GM18907 (cell line): ENCODE measurements around the gene IQGAP2.
A peak's percentile ranks its signal among the peaks of the same experiment; 100 is the strongest.

Experiments used
- ATAC-seq: cut with Tn5 transposase; IDR thresholded peaks from one replicate; pipeline ENCODE4 v1.9.1; 2021; ENCODE audit warnings: mild to moderate bottlenecking, moderate library complexity; ENCODE audit not compliant: unreplicated experiment

The IQGAP2 gene

DNA sequence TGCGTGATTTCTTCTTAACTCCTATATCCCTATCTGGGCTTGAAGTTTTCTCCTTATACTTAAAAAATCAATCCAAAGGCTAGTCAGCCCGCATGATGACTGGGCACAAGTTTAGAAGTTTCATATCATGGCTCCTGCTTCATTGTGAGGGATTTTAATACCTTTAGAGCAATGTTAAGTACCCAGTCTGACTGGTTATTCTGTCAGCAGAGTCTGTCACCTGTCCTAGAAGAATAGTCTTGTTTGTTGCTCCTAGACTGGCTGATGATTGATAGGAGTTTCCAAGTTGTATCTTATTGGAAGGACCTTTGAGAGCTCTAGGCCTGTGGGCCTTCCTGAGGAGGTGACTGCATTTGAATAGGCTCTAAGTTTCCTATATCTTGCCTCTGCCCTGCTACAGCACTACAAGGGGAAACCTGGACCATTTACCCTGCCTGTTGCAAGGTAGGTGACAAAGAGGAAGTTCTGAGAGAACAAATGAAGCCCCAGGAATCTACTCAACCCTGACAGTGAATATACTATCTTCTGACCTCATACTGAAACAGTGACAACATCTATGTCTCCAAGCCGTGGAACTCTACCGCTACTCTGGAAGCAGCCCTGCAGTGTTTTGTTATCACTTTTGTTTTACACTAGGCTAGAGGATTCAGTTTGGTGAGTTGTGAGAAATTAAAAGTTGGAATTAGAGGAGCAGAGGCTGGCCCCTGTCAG is 153.6 kb downstream of the IQGAP2 start:
- peak; percentile 90 for ATAC-seq

DNA sequence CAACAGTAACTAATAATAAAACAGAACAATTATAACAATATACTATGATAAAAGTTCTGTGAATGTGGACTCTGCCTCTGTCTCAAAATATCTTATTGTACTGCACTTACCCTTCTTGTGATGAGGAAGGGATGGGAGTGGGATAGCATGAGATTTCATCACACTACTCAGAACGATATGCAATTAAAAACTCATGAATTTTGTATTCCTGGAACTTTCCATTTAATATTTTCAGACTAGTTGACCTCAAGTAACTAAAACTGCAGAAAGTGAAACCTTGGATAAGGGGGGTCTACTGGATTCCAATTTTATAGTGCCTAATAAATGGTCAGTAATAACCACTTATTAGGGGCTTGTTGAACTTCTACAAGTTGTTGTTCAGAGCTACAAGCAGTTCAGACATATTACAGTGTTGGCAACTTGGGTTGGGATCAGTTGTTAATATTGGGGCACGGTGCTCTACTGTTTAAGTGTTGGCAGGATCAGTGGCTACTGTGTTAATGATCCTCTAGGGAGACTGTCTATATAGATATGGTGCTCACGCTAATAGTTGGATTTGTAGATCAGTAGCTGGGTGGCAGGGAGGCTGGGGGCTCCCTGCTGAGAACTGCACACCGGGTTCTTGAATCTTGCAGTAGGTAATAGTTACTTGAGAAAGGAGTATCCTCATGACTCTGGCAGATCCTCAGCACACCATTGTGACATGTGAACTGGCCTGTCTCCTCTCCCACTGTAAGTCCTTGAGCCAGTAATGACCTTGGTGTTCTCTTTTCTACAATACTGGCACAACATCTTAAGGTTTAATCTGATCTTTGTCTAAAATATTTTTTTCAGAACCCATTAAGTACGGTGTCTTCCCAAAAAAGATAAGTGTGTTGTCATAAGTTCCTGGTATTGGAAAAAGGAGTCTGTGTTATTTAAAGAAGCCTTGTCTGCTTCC is 158.1 kb downstream of the IQGAP2 start:
- no peak for ATAC-seq

DNA sequence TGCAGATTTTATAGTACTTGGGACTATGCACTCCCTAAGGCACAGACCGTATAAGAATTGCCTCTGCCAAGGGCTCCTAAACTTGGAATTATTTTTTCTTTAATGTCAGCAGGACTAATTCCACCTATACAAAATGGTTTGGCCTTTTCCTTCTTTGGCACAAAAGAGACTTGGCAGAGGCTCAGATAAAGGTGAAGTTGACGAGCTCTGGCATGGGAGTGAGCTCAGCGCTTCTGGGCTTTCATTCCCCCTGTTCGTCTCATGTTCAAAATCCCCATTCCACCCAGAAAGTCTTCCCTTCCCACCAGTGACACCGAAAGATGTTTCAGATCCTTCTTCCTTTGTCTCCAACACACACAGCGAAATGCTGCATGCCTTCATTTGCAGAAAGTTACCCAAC is 158.9 kb downstream of the IQGAP2 start:
- no peak for ATAC-seq

DNA sequence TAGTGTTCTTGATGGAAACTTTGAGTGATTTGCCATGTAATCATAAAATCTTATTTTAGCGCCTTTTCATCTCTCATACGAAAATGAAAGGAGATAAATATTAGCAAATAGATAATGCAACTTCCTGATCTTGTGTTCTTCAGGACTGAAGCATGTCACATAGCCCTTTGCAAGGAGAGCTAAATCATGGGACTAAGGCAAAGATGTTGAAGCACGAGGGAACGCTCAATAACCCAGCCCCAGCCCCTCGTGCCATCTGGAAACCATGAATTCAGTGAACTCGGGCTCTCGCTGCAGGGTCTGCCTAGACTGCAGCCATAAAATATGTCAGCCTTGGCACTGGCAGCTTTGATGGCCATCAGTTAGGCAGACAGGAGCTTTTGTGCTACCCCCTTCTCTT is 161.9 kb downstream of the IQGAP2 start:
- ATAC-seq = no peak

DNA sequence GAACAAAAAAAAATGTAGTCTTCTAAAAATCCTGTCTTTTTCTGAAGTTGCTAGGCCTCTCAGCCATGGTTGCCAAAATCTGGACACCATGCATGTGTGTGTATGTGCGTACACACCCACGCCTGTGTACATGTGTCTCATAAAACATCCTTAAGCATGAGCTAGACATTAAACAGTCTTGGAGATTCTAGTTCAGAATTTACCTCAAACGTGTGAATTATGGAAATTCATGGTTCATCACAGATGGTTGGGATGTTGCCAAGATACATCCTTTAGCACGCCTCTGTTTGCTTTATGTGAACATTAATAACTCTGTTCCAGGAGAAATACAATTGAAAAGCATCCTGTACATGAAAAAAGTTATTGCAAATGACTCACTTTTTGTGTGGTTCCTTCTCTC is 167.1 kb downstream of the IQGAP2 start:
- no peak for ATAC-seq

DNA sequence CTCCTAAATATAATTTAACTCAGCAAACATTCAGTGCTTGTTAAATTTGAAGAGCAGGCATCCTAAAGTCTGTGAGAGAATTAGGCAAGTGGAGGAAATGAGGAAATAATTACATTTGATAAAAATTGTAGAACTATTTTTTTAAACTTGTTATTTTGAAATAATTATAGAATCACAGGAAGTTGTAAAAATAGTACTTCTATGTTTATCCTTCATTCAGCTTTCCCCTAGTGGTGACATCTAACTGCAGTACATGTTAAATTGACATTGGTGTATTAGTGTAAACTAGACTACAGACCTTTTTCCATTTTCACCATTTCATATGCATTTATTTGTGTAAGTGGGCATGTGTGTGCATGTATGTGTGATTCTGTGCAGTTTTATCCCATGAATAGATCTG is 168.5 kb downstream of the IQGAP2 start:
- no peak for ATAC-seq

DNA sequence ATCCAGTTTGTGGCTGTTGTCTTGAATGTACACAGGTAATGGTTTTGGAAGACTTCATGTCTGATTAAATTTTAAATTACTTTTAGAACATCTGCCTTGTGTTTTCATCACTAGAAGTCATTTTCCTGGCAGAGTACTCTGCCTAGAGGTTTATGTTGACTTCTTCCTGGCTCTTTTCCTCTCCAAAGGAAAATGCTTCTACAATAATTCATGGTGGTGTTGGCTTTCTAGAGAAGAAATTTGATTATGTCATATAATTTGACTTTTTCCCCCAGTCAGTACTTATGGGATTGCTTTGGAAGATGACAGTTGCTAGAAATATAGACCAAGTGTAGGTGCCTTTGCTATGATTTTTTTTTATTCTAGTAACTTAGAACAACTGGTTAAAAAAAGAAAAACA is 173.4 kb downstream of the IQGAP2 start:
- ATAC-seq = no peak

DNA sequence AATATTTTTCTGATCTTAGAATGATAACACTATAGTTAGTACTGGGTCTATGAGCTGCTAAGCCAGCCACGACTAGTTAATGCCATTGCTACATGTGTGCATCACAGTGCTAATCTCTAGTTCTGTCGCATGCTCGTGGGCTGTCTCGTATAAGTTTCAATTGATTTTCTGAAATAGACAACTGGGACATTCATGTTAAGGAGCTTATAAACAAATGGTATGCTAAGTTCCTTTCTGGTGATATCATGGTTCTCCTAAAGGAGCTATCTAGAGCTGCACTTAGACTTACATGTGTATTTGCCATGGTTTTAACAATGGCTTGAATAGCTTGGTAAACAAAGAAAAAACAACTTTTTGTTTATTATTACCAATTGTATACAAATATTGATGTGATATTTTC is 173.9 kb downstream of the IQGAP2 start:
- ATAC-seq = no peak

DNA sequence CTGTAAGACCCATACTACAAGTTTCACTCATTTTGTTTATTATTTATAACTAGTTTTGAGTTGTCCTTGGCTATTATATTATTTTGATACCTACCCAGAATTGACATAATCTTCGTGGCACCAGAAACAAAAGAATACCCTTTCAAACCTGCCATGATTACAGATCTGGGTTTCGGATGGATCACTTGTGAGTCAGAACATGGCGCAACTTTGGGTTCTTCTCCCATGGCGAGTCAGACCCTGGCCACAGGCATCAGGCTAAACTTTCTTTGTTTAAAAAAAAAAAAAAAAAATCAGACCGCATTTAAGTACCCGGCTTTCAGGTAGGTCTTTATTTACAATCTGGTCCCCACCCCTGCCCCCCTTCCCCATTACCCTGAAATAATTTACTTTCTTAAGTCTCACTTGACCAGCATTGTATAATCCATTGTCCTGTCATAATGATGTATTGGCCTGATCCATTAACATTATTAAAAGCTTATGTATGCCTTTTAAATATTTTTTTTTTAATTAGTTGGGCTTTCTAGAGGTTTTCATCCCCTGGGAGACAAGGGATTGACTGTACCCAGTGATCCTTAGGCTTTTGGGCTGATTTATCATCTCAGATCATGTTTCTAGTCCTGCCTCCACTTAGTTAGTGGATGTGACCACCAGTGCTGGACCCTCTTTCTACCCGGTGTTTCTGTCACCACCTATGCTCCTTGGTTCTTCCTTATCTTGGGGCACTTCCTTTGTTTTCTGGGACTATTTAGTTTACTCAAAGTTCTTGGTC is 176.3 kb downstream of the IQGAP2 start:
- no peak for ATAC-seq

DNA sequence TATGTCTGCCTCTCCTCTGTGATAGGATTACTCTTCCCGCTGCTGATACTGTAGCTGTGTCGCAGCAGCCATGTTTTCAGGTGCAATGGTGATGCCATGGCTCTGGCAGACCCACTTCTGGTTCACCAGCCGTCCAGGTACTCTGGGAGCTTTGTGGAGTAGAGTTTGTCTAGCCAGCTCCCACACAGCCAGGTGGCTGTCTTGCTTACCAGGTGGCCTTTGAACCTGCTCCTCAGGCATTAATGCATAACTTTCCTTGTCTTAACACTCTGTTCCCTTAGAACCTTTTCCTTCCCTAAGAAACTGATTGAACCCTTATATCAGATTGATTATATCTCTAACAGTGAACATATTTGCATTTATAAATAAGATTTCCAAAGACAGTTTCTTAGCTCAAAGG is 177.9 kb downstream of the IQGAP2 start:
- ATAC-seq = no peak

DNA sequence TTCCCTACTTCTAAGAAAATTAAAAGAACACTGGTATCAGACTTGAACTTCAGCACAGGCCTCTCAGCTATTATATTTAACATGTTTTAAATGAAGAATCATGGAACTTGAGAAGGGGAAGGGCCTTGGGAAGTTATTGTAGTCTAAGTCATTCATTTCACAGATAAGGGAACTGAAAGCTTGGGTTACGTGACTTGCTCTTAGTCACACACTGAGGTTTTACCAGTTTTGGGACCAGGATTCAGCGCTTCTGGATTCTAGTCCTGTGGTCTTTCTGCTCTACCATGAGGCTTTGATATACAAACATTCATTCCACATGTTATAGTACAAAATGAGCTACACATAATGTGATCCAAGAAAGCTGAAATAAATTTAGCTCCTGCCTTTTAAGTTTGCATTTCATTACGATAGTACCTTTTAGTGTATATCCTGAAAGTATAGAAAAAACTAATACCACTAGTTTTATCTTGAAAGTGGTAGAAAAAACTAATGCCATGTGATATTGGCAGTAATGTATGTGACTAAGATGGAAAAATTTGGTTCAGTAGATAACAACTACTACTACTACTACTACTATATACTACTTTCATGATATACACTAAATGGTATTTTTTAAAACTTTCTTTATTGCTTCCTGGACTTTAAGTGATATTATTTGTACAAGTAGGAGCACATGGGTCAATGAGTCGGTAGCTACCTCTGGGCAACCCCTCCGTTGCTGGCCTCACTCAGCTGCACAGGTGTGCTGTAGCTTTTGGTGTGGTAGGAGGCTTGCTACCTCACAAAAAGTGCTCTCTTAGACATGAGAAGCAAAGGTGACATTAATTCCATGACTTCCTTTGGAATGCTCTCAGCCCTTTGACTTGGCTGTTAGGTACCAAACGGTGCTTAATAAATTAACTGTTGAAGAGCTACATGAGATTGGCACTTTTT is 179.4 kb downstream of the IQGAP2 start:
- ATAC-seq = peak; percentile 90

DNA sequence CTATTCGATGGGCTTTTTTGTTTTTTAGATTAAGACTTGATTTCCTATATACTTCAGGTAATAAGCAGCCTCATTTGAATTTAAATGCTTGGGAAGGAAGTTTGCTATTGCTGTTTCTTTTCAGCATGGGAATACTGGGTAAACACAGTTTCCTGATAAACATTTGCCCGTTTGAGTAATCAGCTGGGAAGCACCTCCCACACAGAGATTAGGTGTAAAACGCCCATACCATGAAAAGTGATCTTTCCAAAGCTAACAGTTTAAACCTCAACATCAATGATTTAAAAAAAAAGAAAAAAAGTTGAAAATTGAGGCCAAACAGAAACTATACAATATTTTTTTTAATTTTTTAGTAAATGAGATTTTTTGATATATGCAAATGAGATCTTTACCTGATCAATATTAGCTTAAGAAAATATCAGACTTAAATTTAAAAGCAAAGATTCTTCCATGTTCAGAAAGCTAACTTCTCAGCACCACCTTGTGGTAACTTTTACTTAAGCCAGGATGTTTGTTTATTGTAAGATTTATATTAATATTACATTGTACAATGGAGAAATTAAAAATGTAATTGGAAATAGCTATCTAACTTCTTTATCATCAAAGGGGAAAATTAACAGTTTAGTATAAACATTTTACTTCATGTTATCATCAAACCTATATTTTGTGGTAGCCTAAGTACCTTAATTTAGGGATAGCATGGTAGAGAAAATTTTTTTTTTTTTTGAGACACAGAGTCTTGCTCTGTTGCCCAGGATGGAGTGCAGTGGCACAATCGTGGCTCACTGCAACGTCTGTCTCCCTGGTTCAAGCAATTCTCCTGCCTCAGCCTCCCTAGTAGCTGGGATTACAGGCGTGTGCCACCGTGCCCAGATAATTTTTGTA is 180.3 kb downstream of the IQGAP2 start:
- no peak for ATAC-seq

DNA sequence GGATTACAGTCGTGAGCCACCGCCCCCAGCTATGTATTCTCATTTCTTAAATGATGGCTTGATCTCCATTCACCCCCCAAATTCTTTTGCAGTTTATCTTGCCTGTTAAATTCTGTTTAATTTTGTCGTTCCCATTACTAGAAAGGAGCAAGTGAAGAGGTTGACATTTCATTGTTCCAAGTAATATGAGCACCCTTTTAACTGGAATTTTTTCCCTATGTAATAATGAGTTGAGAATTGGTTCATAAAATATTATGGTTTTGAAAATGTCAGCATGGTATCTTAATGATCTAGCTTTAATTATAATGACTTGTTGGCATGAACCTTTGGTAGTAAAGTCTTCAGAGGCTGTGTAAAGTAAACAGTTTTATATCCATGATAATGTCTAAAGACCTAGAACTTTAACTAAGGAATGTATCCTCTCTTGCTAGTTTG is 182.7 kb downstream of the IQGAP2 start:
- no peak for ATAC-seq

DNA sequence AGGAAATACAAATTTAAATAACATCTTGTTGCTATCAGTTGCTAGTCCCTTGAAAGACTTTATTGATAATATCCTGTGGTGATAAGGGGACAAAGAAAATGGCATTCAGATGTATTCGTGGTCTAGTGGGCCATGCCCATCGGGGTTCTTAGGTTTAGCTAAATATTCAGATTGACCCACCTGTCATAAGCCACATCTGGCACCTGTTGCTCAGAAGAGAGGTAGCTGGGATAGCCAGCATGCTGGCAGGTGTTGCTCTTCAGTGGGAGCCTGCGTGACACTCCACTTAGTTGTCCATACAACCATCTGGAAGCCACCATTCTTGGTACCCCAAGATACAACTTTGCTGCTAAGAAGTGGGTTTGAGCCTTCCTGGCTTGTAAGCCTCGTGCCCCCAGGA is 183.4 kb downstream of the IQGAP2 start:
- ATAC-seq = no peak

DNA sequence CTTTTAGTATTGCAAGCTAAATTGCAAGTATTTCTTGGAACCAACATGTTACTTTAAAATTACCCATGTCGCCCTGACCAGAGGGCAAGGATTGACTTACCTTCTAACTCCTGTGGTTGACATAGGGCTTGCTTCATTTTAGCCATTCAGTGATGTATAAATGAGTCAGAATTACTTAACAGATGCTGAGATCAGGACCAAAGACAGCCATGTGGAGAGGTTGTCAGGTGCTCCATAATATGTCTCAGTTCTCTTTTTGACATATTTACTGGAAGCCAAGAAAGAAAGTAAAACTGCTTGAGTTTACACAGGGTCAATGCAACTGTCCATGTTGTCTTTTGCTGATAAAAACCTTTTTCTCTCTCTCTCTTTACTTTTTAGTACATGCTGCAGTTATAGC is 186.9 kb downstream of the IQGAP2 start:
- ATAC-seq = peak; percentile 95

DNA sequence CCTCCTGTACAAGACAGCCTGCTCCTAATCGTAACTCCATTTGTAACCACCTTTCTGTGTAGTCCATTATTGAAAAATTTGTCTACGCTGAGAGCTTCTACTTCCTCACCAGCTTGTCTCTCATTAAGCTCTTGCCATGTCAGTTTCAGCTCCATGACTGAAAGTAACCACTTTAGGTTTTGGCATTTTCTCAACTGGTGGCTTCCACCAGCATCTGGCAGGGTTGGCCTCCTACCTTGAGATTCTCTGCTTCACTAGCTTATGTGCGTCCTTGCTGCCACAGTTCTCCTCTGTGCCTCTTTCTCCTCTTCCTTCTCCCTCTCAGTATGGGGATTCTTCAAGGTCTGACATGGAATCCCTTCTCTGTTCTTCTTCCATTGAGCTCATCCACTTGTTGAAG is 188.3 kb downstream of the IQGAP2 start:
- no peak for ATAC-seq

DNA sequence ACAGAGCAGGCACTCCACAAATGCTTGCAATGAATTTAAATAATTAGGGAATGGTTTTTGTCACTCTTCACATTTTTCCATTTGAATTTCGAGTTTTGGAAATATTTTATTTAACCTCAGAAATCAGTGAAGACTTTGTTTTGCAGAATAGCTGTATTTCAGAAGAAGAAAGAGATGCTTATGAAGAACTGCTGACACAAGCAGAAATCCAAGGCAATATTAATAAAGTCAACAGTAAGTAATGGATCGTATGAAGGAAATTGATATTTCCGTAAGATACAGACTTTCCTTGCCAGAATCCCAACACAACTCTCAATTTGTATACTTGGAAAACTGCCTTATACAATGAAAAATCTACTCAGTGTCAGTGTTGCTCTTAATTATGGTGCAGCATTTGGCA is 189.6 kb downstream of the IQGAP2 start:
- no peak for ATAC-seq

DNA sequence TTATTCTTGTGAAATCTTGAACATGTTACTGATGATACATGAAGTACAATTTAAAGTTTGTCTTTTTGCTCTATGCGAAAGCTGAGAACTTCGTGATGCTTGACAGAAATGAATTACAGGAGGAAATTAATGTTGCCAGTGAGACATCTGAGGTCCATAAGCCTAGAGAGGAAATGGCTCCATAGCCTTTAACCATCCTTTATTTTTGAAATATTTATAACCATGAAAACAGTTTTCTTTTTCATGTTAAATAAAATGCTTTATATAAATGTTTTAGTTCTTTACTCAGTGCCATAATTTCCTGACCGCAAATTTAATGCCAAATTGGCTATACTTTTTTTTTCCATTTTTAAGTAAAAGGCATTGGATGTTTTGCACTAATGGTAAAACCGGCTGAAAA is 191.0 kb downstream of the IQGAP2 start:
- ATAC-seq = no peak

DNA sequence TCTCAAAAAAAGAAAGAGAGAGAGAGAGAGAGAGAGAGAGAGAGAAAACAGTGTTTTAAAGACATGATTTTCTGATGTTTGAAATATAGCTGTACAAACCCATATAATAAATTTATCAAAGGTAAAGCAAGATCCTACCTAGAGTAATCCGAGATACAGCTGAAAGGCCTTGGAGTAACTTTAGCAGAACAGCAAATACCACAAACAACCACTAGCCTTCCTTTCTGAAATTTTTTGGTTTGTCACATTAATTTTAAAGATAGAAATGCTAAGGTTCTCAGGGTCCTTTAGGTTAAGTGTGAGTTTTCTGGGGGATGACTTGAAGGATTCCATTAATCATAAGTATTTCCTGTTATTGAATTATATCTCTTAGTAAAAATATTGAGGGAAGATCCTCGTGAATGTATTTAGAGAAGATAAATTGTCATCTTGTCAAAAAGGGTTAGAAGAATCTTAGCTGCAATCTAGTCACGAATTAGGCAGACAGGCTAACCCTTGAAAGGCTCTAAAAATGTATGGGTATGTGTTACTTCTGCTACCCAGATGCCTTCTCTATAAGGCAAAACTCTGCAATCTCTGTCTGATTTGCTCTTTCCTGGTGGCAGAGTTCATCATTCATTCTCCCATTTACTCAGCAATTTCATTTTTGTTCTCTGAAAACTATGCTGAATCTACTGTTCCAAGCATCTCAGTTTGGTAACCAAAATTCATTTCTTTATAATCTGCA is 192.8 kb downstream of the IQGAP2 start:
- ATAC-seq = no peak
